Activated CD4-positive, alpha-beta T cell treated with anti-CD3 and anti-CD28 coated beads for 48 hours (primary cell): ENCODE results near the gene LYPD6.

ENCODE experiments used
- DNase-seq: peaks from one replicate; pipeline ENCODE4 v3.0.0-alpha.2; 2020

LYPD6 gene

GRCh38 chr2:149353421-149353820 is 23.0 kb downstream of the LYPD6 start:
- DNase-seq = no peak

GRCh38 chr2:149355716-149356422 is 25.5 kb downstream of the LYPD6 start:
- DNase-seq = no peak

- no peak for DNase-seq
Observed at GRCh38 chr2:149357058-149357457, 26.7 kb downstream of the LYPD6 start.

- DNase-seq = no peak
Observed at GRCh38 chr2:149360106-149360505, 29.7 kb downstream of the LYPD6 start.

- no peak for DNase-seq
Observed at GRCh38 chr2:149363958-149364357, 33.6 kb downstream of the LYPD6 start.

GRCh38 chr2:149364839-149365238 is 34.5 kb downstream of the LYPD6 start:
- no peak for DNase-seq

GRCh38 chr2:149365931-149366583 is 35.7 kb downstream of the LYPD6 start:
- no peak for DNase-seq

- DNase-seq = no peak
Observed at GRCh38 chr2:149370061-149370775, 39.8 kb downstream of the LYPD6 start.

GRCh38 chr2:149371476-149371875 is 41.1 kb downstream of the LYPD6 start:
- DNase-seq = no peak

GRCh38 chr2:149375801-149376361 is 45.5 kb downstream of the LYPD6 start:
- DNase-seq = no peak

GRCh38 chr2:149380205-149380604 is 49.8 kb downstream of the LYPD6 start:
- no peak for DNase-seq

GRCh38 chr2:149383340-149383739 is 53.0 kb downstream of the LYPD6 start:
- DNase-seq = no peak

- no peak for DNase-seq
Observed at GRCh38 chr2:149385350-149385749, 55.0 kb downstream of the LYPD6 start.

GRCh38 chr2:149387411-149387810 is 57.0 kb downstream of the LYPD6 start:
- DNase-seq = no peak

- no peak for DNase-seq
Observed at GRCh38 chr2:149388120-149388816, 57.9 kb downstream of the LYPD6 start.

GRCh38 chr2:149389506-149390167 is 59.2 kb downstream of the LYPD6 start:
- no peak for DNase-seq

- DNase-seq = no peak
Observed at GRCh38 chr2:149393614-149394013, 63.2 kb downstream of the LYPD6 start.

GRCh38 chr2:149394864-149395263 is 64.5 kb downstream of the LYPD6 start:
- DNase-seq = no peak

GRCh38 chr2:149399934-149400615 is 69.7 kb downstream of the LYPD6 start:
- no peak for DNase-seq

GRCh38 chr2:149400997-149401396 is 70.6 kb downstream of the LYPD6 start:
- DNase-seq = no peak

- DNase-seq = no peak
Observed at GRCh38 chr2:149409506-149409905, 79.1 kb downstream of the LYPD6 start.
